Hepatocyte (in vitro differentiated cells): ENCODE data around the gene S1PR3. TPM values are rescaled to one million over a fixed set of nuclear protein-coding genes. Genes with fewer than 3 reads are reported as not detected.

Experiments
- DNase-seq: peaks from one replicate; pipeline ENCODE4 v3.0.0-alpha.2; 2016; ENCODE audit warnings: low spot score
- H2AFZ ChIP-seq: fragments of 200-600 bp; sonication (generic); 2 replicates; pipeline ENCODE4 v1.6.0; 2016; ENCODE audit warnings: antibody characterized with exemption, mild to moderate bottlenecking
- H3K27ac ChIP-seq: fragments of 200-600 bp; sonication (generic); 2 replicates; pipeline ENCODE4 v1.5.1; 2016; ENCODE audit warnings: mild to moderate bottlenecking
- H3K27me3 ChIP-seq: fragments of 200-600 bp; sonication (generic); 2 replicates; pipeline ENCODE4 v1.6.1; 2016
- H3K36me3 ChIP-seq: fragments of 200-600 bp; sonication (generic); replicated peaks from 2 replicates; pipeline ENCODE4 v1.5.1; 2016; ENCODE audit warnings: low read depth; ENCODE audit not compliant: insufficient read depth
- H3K4me1 ChIP-seq: fragments of 200-600 bp; sonication (generic); 2 replicates; pipeline ENCODE4 v1.5.1; 2016; ENCODE audit warnings: mild to moderate bottlenecking, moderate library complexity; ENCODE audit not compliant: insufficient read depth
- H3K4me2 ChIP-seq: fragments of 200-600 bp; sonication (generic); 2 replicates; pipeline ENCODE4 v1.6.0; 2016
- H3K4me3 ChIP-seq: fragments of 200-600 bp; sonication (generic); 2 replicates; pipeline ENCODE4 v1.5.1; 2016; ENCODE audit warnings: mild to moderate bottlenecking
- H3K79me2 ChIP-seq: fragments of 200-600 bp; sonication (generic); 2 replicates; pipeline ENCODE4 v1.6.0; 2017; ENCODE audit warnings: mild to moderate bottlenecking
- H3K9me2 ChIP-seq: fragments of 200-600 bp; sonication (generic); replicated peaks from 2 replicates; pipeline ENCODE4 v1.6.0; 2017; ENCODE audit warnings: mild to moderate bottlenecking; ENCODE audit not compliant: insufficient read depth
- H3K9me3 ChIP-seq: fragments of 200-600 bp; sonication (generic); 2 replicates; pipeline ENCODE4 v1.5.1; 2016; ENCODE audit warnings: low read depth, mild to moderate bottlenecking
- H4K20me1 ChIP-seq: fragments of 200-600 bp; sonication (generic); 2 replicates; pipeline ENCODE4 v1.6.0; 2016; ENCODE audit warnings: mild to moderate bottlenecking; ENCODE audit not compliant: insufficient read depth, poor library complexity, severe bottlenecking
- CTCF ChIP-seq: fragments of 200-600 bp; sonication (generic); IDR thresholded peaks from 2 replicates; pipeline ENCODE4 v1.5.1; 2016; ENCODE audit warnings: antibody characterized with exemption, mild to moderate bottlenecking; ENCODE audit not compliant: poor library complexity
- EZH2 ChIP-seq: fragments of 200-600 bp; sonication (generic); IDR thresholded peaks from 2 replicates; pipeline ENCODE4 v1.6.1; 2016; ENCODE audit warnings: antibody characterized with exemption, mild to moderate bottlenecking, borderline replicate concordance
- EZH2phosphoT487 ChIP-seq: fragments of 200-600 bp; sonication (generic); IDR thresholded peaks from one replicate; pipeline ENCODE4 v1.6.1; 2018; ENCODE audit warnings: antibody characterized with exemption, mild to moderate bottlenecking, low read depth, moderate library complexity; ENCODE audit not compliant: unreplicated experiment, severe bottlenecking
- WGBS: methylation state at CpG from one replicate; pipeline ENCODE4 v1.1.6; 2016; ENCODE audit warnings: low lambda C conversion rate; ENCODE audit errors: missing lambda C conversion rate; 5-methylcytosine and 5-hydroxymethylcytosine counted together
- polyA plus RNA-seq: library from polyadenylated mRNA; unstranded; fragments of >200 nt; fragmentation: Nextera tagmentation; extraction: Ambion mirVana; gene quantifications from 2 replicates; pipeline ENCODE4 v1.2.1, GENCODE V29; 2016
- total RNA-seq: library from RNA; depleted of rRNA; stranded (reverse); fragments of >200 nt; gene quantifications from 2 replicates; pipeline ENCODE4 v1.2.3, GENCODE V29; 2014

Gene S1PR3
- total and polyA plus RNA-seq, 2 experiments from 2014 or later = 21.4 to 46.1 TPM

DNA sequence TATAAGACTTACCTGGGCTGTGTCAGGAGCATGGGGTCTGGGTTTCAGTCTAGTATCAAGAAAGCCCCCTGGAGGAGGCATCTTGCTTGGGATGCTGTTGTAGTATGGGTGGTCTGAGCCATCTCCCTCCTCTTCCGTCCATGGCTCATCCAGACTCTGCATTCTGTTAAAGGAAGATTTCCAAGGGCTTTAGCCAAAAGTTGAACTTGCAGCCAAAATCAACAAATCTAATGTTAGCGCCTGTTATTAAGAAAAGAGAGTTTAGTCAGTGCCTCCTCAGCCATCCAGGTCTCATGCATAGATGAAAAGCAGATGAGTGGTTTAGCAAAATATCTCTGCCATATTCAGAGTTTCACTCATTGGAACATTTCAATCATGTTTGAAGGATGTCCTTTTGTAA lies 55.6 kb downstream of the S1PR3 start:
- DNase-seq = no peak
- 87% methylated on average over 2 of the region's 2 CpGs for WGBS

DNA sequence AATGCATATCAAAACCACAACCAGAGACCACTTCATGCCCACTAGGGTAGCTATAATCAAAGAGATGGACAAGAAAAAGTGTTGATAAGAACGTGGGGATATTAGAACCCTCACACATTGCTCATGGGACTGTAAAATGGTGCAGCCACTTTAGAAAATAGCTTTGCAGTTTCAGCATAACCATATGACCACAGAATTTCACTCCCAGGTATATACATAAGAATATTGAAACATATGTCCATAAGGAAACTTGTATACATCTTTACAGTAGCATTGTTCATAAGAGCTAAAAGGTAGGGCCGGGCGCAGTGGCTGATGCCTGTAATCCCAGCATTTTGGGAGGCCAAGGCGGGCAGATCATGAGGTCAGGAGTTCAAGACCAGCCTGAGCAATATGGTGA lies 56.4 kb downstream of the S1PR3 start:
- Histone ChIP-seq H2AFZ (no peak overlapping the region), H3K79me2 (no peaks in the 10 kb centered on the region), H3K4me3 (no peak overlapping the region), H3K4me1 (no peaks in the 10 kb centered on the region), H4K20me1 (no peaks in the 10 kb centered on the region), H3K4me2 (no peak overlapping the region), H3K36me3 (no peaks in the 10 kb centered on the region), H3K27me3 (no peaks in the 10 kb centered on the region), H3K9me2 (no peaks in the 10 kb centered on the region), H3K27ac (no peak overlapping the region), H3K9me3 (no peaks in the 10 kb centered on the region)
- TF ChIP-seq CTCF (no peak), EZH2 (no peak), EZH2phosphoT487 (no peak)
- no peak for DNase-seq
- 89% methylated on average over 3 of the region's 4 CpGs for WGBS

More for the DNA sequence above, 55.6 kb downstream of the S1PR3 start:
- no peaks in the 10 kb centered on the region for H3K27me3 ChIP-seq
- no peaks in the 10 kb centered on the region for H3K4me1 ChIP-seq
- no peaks in the 10 kb centered on the region for H3K9me2 ChIP-seq
- no peaks in the 10 kb centered on the region for H4K20me1 ChIP-seq
- no peak overlapping the region for H3K4me2 ChIP-seq
- no peak for TF ChIP-seq EZH2
- H3K4me3 ChIP-seq = no peak overlapping the region
- H3K27ac ChIP-seq = no peak overlapping the region
- no peaks in the 10 kb centered on the region for H3K36me3 ChIP-seq
- H3K9me3 ChIP-seq = no peaks in the 10 kb centered on the region
- H2AFZ ChIP-seq = no peak overlapping the region
- H3K79me2 ChIP-seq = no peaks in the 10 kb centered on the region

DNA sequence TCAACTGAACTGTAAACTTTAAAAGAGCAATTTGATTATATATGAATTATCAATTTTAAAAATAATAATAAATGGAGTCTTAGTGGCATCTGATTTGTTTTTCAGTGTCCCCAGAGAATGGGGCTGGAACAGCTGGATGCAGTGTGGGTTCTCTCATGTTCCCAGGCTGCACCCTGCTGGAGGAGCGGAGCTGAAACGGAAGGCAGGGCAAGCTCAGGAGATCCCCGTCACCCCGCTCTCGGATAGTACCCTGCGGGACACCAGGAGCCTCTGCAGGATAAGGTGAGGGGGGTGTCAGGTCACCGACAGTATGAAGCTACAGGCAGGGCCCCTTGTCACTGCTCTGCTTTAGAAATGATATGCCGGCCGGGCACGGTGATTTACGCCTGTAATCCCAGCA lies 57.3 kb downstream of the S1PR3 start:
- Histone ChIP-seq H3K27me3 (no peaks in the 10 kb centered on the region), H3K4me2 (no peak overlapping the region), H3K9me2 (no peaks in the 10 kb centered on the region), H4K20me1 (no peaks in the 10 kb centered on the region), H3K4me3 (no peak overlapping the region), H3K4me1 (no peaks in the 10 kb centered on the region), H3K79me2 (no peaks in the 10 kb centered on the region), H3K9me3 (no peaks in the 10 kb centered on the region), H2AFZ (no peak overlapping the region), H3K27ac (no peak overlapping the region), H3K36me3 (no peaks in the 10 kb centered on the region)
- TF ChIP-seq EZH2phosphoT487 (no peak), CTCF (no peak), EZH2 (no peak)
- DNase-seq = no peak
- 94% methylated on average over 11 of the region's 11 CpGs for WGBS

DNA sequence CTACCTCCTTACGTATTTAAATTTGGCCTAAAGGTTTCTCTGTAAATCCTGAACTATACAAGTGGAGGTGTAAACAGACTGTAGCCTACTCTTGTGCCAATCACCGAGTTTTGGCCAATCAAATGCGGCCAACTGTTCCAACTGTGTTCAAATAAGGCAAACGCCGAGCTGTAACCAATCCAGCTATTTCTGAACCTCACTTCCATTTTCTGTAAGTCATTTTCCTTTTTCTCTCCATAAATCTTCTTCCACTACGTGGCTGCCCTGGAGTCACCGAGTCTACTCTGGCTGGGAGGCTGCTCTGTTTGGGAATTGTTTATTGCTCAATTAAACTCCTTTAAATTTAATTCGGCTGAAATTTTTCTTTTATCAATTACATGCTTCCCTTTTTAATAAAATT lies 58.4 kb downstream of the S1PR3 start:
- TF ChIP-seq EZH2phosphoT487 (no peak), CTCF (no peak), EZH2 (no peak)
- no peaks in the 10 kb centered on the region for H3K36me3 ChIP-seq
- 81% methylated on average over 8 of the region's 8 CpGs for WGBS
- no peak for DNase-seq
- H3K9me2 ChIP-seq = no peaks in the 10 kb centered on the region
- H3K4me3 ChIP-seq = no peak overlapping the region
- H3K4me1 ChIP-seq = no peaks in the 10 kb centered on the region
- no peaks in the 10 kb centered on the region for H3K27me3 ChIP-seq
- no peaks in the 10 kb centered on the region for H4K20me1 ChIP-seq
- H2AFZ ChIP-seq = no peak overlapping the region
- H3K79me2 ChIP-seq = no peaks in the 10 kb centered on the region
- no peak overlapping the region for H3K27ac ChIP-seq
- H3K4me2 ChIP-seq = no peak overlapping the region
- H3K9me3 ChIP-seq = no peaks in the 10 kb centered on the region
